Measurements from ENCODE around the gene LRBA.
"Not testable (repeated sequence)": the region's sequence is repeated elsewhere in the genome, so short reads cannot be mapped to it uniquely, and the experiment has no call there.

The LRBA gene

DNA sequence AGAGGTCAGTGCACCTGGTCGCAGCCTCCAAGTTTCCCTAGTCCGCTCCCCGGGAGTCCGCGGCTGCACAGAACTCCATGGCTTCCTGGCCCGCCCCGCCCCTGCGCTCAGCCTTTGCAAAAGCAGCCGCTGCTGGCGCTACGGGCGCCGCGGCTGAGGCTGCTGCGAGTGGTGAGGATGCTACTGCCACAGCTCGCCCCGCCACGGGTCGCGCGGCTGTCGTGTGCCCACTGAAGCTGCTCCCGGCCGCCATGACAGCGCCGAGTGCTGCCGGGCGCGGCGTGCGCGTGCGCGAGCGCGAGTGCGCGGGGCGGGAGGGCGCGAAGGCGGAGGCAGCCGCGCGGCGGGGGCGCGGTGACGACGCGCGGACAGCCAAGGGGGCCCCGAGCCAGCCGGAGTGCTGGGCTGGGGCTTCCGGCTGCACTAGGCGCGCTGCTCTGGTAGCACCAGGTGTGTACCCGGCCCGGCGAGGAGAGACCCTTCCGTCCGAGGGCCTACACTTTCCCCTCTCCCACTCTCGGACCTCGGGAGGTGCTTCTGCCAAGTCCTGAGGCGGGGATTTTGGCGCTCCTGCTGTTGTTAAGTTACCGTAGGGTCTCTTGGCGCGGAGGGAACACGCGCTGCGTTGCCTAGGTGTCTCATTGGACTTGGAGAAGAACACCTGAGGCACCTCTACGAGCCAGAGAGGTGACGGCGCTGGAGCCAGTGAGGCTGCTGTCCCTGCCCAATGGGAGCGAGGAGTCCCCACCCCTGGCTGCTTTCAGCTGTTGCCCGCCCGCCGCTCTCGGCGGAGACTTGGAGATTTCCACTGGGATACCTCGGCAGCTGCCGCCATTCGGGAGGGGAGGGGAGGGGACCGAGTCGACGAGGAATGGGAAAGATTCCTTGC lies 619 bp upstream of the LRBA start:
- FAIRE-seq, result no peak

DNA sequence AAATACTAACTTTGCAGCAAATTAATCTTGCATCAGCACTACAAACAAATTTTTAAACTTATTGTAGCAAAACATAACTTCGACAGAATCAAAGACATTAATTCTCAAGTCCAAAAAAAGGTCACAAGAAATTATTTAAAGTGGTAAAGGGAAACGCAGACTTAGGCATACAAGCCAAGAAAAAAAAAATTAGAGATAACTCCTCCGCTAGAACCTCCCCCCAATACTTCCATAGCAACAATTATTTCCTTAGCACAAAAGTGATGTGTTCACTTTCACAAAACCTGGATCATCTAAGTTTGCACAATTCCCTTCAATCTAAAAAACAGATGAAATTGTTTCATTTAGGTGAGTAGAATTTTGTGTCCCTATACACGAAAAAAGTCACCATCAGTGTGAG lies 1.1 kb downstream of the LRBA start:
- FAIRE-seq, result no peak

DNA sequence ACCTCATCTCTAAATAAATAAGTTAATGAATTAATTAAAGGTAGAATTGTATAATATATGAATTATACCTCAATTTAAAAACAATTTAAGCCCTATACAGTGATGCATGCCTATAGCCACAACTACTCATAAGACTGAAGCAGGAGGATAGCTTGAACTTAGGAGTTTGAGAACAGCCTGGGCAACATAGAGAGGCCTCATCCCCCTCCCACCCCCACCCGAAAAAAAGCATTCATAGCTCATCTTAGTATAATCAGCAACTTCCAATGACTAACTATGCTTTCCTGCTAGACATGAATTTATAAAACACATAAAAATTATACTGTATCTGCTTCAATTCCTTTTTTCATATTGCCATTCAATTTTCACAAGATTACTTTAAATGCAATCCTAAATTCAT lies 1.6 kb downstream of the LRBA start:
- FAIRE-seq, result no peak

DNA sequence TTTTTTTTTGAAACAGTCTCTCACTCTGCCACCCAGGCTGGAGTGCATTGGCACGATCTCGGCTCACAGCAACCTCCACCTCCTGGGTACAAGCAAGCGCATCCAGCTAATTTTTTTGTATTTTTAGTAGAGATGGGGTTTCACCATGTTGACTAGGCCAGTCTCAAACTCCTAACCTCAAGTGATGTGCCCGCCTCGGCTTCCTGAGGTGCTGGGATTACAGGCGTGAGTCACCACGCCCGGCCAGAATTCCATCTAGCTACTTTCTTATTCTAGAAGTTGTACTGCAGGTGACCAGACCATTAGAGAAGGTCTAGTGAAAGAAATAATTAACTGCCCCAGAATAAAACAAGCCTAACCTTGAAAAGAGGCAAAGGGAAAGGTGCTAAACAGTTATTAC lies 2.3 kb downstream of the LRBA start:
- FAIRE-seq, result no peak

DNA sequence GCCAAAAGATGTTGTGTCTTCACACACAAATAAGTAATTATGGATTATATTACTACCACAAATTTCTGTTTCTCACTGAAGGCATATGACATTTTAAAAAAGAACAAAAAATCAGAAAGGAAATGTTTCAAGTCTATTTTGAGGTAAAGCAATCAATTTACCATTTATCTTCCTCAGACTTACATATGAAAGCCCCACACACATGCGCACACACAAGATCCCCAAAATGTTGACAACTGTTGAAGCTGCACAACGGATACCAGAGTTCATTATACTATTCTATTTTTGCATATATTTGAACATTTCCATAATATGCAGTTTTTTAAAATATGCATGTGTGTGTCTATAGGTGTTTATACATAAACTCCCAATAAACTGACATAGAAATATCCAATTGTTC lies 2.7 kb downstream of the LRBA start:
- no peak for FAIRE-seq

DNA sequence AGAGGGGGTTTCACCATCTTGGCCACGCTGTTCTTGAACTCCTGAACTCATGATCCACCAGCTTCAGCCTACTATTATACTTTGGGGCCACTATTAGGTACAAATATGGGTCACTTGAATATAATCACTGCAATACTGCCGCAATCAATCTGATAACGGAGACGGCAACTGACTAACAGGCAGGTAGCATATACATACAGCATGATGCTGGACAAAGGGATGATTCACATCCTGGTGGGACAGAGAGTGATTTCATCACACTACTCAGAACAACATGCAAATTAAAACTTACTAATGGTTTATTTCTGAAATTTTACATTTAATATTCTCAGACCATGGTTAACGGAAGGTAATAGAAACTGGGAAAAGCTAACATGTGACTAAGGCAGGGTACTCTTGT lies 10.9 kb downstream of the LRBA start:
- FAIRE-seq, result no peak

DNA sequence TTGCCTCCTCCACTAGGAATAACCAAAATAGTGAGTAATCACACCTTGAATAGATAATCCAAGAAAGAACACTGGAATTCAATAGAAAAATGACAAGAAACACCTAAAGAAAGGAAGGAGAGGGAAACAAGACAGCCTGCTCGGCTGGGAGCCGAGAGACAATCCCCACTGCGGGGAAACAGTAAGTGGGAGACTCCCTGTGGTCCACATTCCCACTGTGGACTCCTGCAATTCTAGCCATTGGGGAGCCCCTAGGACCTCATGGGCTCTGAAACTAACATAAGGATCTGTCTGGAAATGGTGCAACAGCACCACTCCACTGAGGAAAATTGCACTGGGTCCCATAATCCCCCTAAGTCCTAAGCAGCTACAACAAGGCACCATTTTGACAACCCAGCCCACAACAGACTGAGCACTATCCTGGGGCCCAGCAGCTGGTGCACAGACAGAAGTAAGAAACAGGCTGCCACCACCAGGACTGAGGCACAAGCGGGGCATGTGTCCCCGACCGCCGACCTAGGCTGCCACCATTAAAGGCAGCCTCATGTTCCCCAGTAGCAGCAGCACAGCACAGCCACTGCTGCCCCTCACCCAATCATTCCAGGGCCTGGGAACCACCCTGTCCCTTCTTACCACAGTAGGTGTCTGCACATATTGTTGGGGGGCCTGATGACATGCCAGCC lies 14.2 kb downstream of the LRBA start:
- no peak for FAIRE-seq

DNA sequence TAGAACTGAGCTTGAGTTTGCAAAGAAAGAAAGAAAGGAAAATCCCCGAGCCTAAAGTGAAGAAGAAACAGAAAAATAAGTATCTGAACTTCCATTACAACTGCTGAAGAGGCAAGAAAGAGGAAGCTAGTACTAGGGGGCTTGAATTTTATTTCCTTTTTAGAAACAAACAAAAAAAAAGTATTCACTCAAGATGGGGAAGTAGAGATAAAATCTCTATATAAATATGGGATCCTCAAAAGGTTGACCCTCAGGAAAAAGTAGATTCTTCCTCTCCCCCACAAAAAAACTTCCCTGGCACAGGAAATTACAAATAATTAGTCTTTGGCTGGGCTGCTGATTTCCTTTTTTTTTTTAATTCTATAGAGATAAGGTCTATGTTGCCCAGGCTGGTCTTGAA lies 16.0 kb downstream of the LRBA start:
- FAIRE-seq, result no peak

DNA sequence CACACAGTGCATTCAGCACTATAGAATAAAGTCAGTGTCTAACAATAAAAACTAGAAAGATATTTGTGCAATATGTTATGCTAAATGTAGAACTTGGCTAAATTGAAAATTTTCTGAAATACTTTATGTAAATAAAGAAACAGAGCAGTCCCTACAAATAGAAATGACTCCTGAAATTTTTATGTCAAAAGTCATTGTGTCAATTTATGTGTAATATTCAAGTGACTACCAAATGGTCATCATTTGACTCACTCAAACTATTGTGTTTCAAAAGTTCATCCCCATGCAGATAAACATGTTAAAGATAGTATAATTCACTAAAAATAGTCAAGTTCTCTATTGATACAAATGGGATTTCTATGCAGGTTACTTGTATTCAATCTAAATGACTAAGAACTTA lies 17.9 kb downstream of the LRBA start:
- FAIRE-seq, result no peak

DNA sequence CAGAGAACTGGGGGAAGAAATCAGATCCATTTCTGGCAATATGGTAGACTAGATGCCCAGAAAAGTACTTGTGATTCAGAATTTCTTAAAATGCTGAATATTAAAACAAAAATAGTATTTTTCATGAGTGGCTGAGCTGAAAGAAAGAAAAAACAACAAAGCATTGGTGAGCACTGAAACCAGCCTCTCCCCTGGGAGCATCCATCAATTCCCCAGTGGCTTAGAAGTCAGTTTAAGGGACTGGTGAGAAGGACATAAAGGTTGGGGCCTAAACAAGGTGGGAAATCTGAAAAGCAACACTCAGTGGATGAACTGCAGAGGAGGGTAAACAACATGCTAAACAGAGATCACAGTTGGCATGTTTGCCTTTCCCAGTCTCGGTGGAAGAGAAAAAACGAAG lies 20.4 kb downstream of the LRBA start:
- no peak for FAIRE-seq

DNA sequence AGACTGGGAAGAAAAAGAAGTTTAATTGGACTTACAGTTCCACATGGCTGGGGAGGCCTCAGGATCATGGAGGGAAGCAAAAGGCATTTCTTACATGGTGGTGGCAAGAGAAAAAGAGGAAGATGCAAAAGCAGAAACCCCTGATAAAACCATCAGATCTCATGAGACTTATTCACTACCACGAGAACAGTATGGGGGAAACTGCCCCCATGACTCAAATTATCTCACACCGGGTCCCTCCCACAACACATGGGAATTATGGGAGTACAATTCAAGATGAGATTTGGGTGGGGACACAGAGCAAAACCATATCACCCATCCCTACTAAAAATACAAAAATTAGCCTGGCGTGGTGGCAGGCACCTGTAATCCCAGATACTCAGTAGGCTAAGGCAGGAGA lies 21.5 kb downstream of the LRBA start:
- FAIRE-seq, result not testable (repeated sequence)

DNA sequence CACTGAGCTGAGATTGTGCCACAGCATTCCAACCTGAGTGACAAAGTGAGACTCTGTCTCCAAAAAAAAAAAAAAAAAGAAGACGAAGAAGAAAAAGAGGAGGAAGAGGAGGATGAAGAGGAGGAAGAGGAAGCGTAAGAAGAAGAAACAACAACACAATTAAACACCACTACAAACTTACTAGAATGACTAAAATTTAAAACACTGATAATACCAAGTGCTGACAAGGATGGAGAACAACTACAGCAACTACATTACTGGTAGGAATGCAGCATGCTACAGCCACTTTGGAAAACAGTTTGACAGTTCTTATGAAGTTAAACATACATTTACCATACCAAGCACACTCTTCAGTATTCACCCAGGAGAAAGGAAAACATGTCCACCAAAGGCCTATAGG lies 24.1 kb downstream of the LRBA start:
- FAIRE-seq, result no peak

DNA sequence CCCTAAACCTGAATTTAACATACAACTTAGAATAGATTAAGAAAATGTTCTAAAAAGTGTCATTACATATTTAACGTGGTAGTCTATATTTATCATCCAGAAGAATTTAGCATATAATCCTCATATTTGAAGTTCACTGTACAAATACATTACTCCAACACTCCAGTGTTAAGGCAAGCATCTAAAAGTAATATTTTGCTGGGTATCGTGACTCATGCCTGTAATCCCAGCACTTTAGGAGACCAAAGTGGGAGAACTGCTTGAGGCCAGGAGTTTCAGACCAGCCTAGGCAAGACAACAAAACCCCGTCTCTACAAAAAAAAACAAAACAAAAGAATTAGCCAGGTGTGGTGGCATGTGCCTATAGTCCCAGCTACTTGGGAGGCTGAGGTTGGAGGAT lies 24.8 kb downstream of the LRBA start:
- FAIRE-seq, result no peak

DNA sequence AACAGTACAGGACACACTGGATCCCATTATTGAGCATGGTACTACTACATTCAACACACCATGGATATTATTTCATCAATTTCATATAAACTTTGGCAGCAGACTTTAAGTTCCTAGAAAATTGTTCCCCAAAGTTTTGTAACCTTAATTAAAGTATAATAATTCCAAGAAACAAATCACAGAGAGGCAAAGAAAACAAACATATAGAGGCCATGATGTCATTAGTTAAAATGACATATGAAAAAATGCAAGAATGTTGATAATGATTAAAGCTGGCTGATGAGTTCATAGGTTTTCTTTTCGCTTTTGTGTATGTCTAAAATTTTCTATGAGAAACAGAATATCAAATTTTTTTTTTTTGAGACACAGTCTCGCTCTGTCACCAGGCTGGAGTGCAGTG lies 26.8 kb downstream of the LRBA start:
- no peak for FAIRE-seq

DNA sequence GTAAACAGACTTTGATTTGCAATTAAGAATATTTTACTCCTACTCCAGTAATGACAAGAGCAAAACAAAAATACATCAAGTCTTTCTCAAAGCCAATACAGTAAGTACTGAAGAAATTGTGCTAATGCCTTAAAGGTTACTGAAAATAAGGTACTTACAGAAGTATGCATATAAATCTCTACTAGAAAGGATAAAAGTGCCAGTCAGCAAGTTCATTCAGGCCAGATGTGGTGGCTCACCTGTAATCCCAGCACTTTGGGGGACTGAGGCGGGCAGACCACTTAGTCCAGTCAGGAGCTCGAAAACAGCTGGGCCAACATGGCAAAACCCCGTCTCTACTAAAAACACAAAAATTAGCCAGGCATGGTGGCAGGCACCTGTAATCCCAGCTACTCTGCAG lies 27.9 kb downstream of the LRBA start:
- no peak for FAIRE-seq

DNA sequence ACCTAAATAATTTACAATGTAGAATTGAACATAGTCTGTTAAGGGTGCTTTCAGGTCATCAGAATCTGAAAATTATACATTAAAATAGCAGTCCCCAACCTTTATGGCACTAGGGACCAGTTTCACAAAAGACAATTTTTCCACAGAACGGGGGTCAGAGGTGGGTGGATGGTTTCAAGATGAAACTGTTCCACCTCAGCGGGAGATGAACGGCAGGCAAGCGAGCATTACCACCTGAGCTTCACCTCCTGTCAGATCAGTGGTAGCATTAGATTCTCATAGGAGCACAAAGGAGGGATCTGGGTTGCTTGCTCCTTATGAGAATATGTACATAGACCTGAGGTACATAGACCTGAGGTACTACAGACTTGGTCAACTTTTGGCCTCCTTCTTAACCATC lies 29.0 kb downstream of the LRBA start:
- no peak for FAIRE-seq

DNA sequence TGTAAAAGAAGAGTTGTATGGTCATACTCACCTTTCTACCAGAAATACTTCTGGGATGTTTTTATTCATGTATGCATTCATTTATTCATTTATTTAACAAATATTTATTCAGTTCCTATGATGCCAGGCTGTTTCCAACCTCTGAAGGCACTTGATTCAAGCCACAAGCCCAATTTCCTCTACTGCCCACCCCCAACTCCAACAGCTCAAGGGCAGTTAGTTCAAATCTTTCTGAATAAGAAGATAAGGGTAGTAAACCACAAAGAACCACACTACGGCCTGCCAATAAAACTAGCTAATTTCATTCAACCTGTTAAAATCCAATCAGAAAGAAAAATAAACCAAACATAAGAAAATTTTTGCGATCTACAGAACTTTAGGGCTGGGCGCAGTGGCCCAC lies 31.2 kb downstream of the LRBA start:
- FAIRE-seq, result no peak

DNA sequence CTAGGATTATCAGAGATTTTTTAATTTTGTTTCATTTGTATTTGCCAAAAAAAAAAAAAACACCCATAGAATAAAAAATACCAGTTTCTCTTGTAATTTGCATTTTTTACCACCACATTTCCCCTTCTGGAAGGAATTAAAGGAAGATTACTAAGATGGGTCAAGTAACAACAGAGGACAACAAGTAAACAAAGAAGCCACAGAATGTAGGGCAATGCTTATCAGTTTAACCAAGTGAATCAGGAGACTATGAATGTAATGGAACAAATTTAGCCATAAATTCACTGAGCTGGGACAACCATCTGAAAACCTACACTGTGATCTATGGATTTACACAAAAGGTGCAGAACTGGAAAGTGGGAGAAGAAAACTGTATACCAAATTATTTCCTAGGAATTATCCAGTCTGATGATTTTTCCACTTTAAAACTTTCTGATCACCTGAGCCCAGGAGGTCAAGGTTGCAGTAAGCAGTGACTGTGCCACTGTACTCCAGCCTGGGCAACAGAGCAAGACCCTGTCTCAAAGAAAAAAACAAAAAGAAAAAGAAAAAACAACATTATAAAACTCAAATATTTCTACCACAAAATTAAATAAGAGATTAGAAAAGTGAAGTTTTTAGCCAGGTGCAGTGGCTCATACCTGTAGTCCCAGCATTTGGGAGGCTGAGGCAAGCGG lies 32.4 kb downstream of the LRBA start:
- FAIRE-seq, result no peak

DNA sequence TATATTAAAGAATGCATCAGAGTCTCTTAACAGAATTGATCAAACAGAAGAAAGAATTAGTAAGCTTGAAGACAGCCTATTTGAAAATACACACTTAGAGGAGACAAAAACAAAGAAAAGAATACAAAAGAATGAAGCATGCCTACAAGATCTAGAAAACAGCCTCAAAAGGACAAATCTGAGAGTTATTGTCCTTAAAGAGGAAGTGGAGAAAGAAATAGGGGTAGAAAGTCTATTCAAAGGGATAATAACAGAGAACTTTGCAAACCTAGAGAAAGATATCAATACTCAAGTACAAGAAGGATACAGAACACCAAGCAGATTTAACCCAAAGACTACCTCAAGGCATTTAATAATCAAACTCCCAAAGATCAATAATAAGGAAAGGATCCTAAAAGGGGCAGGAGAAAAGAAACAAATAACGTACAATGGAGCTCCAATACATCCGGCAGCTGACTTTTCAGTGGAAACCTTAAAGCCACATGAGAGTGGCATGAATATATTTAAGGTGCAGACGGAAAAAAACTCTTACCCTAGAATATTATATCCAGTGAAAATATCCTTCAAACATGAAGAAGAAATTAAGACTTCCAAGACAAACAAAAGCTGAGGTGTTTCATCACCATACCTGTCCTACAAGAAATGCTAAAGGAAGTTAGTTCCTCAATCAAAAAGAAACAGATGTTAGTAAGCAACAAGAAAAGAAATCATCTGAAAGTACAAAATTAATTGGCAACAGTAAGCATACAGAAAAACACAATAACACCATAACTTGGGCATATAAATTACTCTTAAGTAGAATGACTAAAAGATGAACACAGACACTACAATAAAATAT lies 36.1 kb downstream of the LRBA start:
- FAIRE-seq, result no peak

DNA sequence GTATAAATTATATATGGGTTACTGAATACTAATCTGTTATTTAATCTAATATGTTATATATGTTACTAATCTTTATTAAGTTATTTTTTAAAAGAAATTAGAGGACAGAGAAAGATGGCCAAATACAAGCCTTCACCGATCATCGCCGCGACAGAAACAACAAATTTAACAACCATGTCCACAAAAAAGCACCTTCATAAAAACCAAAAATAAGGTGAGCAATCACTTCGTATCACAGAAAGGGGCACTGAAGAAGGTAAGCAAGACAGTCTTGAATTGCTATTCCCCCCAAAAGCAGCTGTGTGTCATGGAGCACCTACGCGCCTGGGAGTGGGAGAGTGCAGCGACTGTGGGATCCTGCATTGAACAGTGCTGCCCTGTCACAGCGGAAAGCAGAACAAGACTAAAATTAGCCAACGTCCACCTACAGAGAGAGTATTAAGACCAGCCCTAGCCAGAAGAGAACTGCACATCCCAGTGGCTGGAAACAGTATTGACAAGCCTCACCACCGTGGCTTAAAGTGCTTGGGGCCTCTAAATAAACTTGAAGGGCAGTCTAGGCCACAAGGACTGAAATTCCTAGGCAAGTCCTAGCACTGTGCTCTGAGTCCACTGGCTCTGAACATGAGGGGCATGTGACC lies 38.5 kb downstream of the LRBA start:
- no peak for FAIRE-seq

DNA sequence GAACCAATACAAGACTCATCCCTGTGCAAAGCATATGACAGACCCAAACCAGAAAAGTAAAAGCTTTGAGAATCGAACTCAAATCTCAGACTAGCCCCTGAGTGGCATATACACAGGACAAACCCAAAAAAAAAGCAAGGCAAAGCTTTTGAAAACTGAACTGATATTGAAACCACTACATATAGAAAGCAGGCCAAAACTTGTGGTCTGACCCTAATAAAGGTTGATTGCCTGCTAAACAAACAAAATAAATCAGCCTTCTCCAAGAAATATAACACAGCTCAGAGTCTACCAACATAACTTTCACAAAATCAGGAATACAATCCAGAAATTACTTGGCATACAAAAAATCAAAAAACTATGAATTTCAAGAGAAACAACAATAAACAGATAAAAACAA lies 40.3 kb downstream of the LRBA start:
- FAIRE-seq, result no peak

DNA sequence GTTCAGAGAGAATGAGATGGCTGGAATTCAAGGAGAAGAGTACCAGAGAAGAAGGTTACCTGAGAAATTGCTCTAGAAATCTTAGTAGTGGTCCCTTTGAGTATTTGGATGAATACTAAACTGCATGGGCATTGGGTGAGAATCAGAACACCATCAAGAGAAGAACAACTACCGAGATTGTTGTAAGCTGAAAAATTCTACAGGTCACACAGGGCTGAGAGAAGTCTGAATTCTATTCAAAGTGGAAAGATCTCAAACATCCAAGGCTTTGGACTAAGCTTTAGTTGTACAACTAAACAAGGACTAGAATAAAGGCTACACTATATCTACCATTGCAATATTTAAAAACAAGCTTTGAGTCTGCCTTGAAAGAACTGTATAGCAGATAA lies 40.8 kb downstream of the LRBA start:
- FAIRE-seq, result no peak

Data from colon (tissue), 2 donors.